Measurements from ENCODE around the gene FBXO34.

Gene FBXO34

GRCh38 chr14:55279384-55279783 is 8.2 kb downstream of the FBXO34 start:
- Histone ChIP-seq H3K27me3 (ENCODE audit: insufficient read depth, low read depth, severe bottlenecking) (no peaks in the 10 kb centered on the region), H3K36me3 (no peaks in the 10 kb centered on the region; the same call in 1 of the 2 replicates), H3K27ac (no peak overlapping the region), H3K4me3 (ENCODE audit: low read depth, low read length) (no peak overlapping the region), H3K9me3 (ENCODE audit: severe bottlenecking) (no peaks in the 10 kb centered on the region)
- DNase-seq: no peak
- TF ChIP-seq CTCF (IDR thresholded peaks at IDR 0.05; ENCODE audit: low read depth, low read length): no peak

- no peaks in the 10 kb centered on the region for H3K27me3 ChIP-seq (ENCODE audit: insufficient read depth, low read depth, severe bottlenecking)
- no peak for DNase-seq
- H3K4me3 ChIP-seq (ENCODE audit: low read depth, low read length): no peak overlapping the region
- no peaks in the 10 kb centered on the region for H3K9me3 ChIP-seq (ENCODE audit: severe bottlenecking)
- no peak overlapping the region for H3K27ac ChIP-seq
- TF ChIP-seq CTCF (IDR thresholded peaks at IDR 0.05; ENCODE audit: low read depth, low read length): no peak
- H3K36me3 ChIP-seq: no peaks in the 10 kb centered on the region; the same call in 1 of the 2 replicates
These were observed 10.2 kb downstream of the FBXO34 start for GRCh38 chr14:55281316-55281839.

- H3K36me3 ChIP-seq: no peaks in the 10 kb centered on the region
- H3K27ac ChIP-seq: no peak overlapping the region
- no peaks in the 10 kb centered on the region for H3K9me3 ChIP-seq (ENCODE audit: severe bottlenecking)
- no peak overlapping the region for H3K4me3 ChIP-seq (ENCODE audit: low read depth, low read length)
- no peaks in the 10 kb centered on the region for H3K27me3 ChIP-seq (ENCODE audit: insufficient read depth, low read depth, severe bottlenecking)
- no peak for DNase-seq
- no peak for TF ChIP-seq CTCF (IDR thresholded peaks at IDR 0.05; ENCODE audit: low read depth, low read length)
These were observed 13.9 kb downstream of the FBXO34 start for GRCh38 chr14:55285048-55285652.

GRCh38 chr14:55288439-55288838 is 17.2 kb downstream of the FBXO34 start:
- Histone ChIP-seq H3K36me3 (no peaks in the 10 kb centered on the region), H3K4me3 (ENCODE audit: low read depth, low read length) (no peak overlapping the region), H3K9me3 (ENCODE audit: severe bottlenecking) (no peaks in the 10 kb centered on the region), H3K27ac (no peak overlapping the region), H3K27me3 (ENCODE audit: insufficient read depth, low read depth, severe bottlenecking) (no peaks in the 10 kb centered on the region)
- no peak for DNase-seq
- TF ChIP-seq CTCF (IDR thresholded peaks at IDR 0.05; ENCODE audit: low read depth, low read length): no peak

GRCh38 chr14:55291480-55292081 is 20.4 kb downstream of the FBXO34 start:
- no peak for DNase-seq
- H3K27ac ChIP-seq: no peak overlapping the region
- no peak for TF ChIP-seq CTCF (IDR thresholded peaks at IDR 0.05; ENCODE audit: low read depth, low read length)
- H3K9me3 ChIP-seq (ENCODE audit: severe bottlenecking): no peaks in the 10 kb centered on the region
- no peak overlapping the region for H3K4me3 ChIP-seq (ENCODE audit: low read depth, low read length)
- H3K27me3 ChIP-seq (ENCODE audit: insufficient read depth, low read depth, severe bottlenecking): no peaks in the 10 kb centered on the region
- no peaks in the 10 kb centered on the region for H3K36me3 ChIP-seq
